ENCODE data around the gene CDH4. TPM values are rescaled to one million over a fixed set of nuclear protein-coding genes. Genes with fewer than 3 reads are reported as not detected.

CDH4 gene
- total RNA-seq, 1 donor from 2014 or later, result 0.23 TPM

- Mint-ChIP-seq H3K4me3 (ENCODE audit: unreplicated experiment) (no peak overlapping the region), H3K27me3 (ENCODE audit: unreplicated experiment) (peaks cover 10% of the 10 kb centered on the region), H3K4me1 (ENCODE audit: unreplicated experiment) (no peaks in the 10 kb centered on the region), H3K36me3 (ENCODE audit: low read depth, unreplicated experiment) (no peaks in the 10 kb centered on the region), H3K9me3 (ENCODE audit: unreplicated experiment) (no peaks in the 10 kb centered on the region), H3K27ac (ENCODE audit: unreplicated experiment) (no peak overlapping the region)
- no peak for TF ChIP-seq CTCF (IDR thresholded peaks at IDR 0.05; ENCODE audit: unreplicated experiment)
- no peak for DNase-seq (ENCODE audit: low spot score)
These were observed 585.1 kb downstream of the CDH4 start for GRCh38 chr20:61837200-61837599.

- no peaks in the 10 kb centered on the region for H3K36me3 Mint-ChIP-seq (ENCODE audit: low read depth, unreplicated experiment)
These were observed 587.3 kb downstream of the CDH4 start for GRCh38 chr20:61839223-61839911.

GRCh38 chr20:61839912-61840778, 588.1 kb downstream of the CDH4 start:
- no peak for DNase-seq (ENCODE audit: low spot score)
- no peak overlapping the region for H3K27ac Mint-ChIP-seq (ENCODE audit: unreplicated experiment)
- H3K36me3 Mint-ChIP-seq (ENCODE audit: low read depth, unreplicated experiment), result no peaks in the 10 kb centered on the region
- peaks cover 6% of the 10 kb centered on the region for H3K27me3 Mint-ChIP-seq (ENCODE audit: unreplicated experiment)
- H3K9me3 Mint-ChIP-seq (ENCODE audit: unreplicated experiment), result no peaks in the 10 kb centered on the region
- TF ChIP-seq CTCF (IDR thresholded peaks at IDR 0.05; ENCODE audit: unreplicated experiment), result no peak
- no peaks in the 10 kb centered on the region for H3K4me1 Mint-ChIP-seq (ENCODE audit: unreplicated experiment)
- no peak overlapping the region for H3K4me3 Mint-ChIP-seq (ENCODE audit: unreplicated experiment)

More at GRCh38 chr20:61839223-61839911, 587.3 kb downstream of the CDH4 start:
- no peak overlapping the region for H3K27ac Mint-ChIP-seq (ENCODE audit: unreplicated experiment)
- no peak for TF ChIP-seq CTCF (IDR thresholded peaks at IDR 0.05; ENCODE audit: unreplicated experiment)
- H3K27me3 Mint-ChIP-seq (ENCODE audit: unreplicated experiment), result peaks cover 6% of the 10 kb centered on the region
- no peak for DNase-seq (ENCODE audit: low spot score)
- no peaks in the 10 kb centered on the region for H3K4me1 Mint-ChIP-seq (ENCODE audit: unreplicated experiment)
- no peaks in the 10 kb centered on the region for H3K9me3 Mint-ChIP-seq (ENCODE audit: unreplicated experiment)
- H3K4me3 Mint-ChIP-seq (ENCODE audit: unreplicated experiment), result no peak overlapping the region

- H3K27me3 Mint-ChIP-seq (ENCODE audit: unreplicated experiment), result peaks cover 6% of the 10 kb centered on the region
- no peak for DNase-seq (ENCODE audit: low spot score)
- TF ChIP-seq CTCF (IDR thresholded peaks at IDR 0.05; ENCODE audit: unreplicated experiment), result no peak
- H3K36me3 Mint-ChIP-seq (ENCODE audit: low read depth, unreplicated experiment), result no peaks in the 10 kb centered on the region
- no peaks in the 10 kb centered on the region for H3K9me3 Mint-ChIP-seq (ENCODE audit: unreplicated experiment)
- no peak overlapping the region for H3K27ac Mint-ChIP-seq (ENCODE audit: unreplicated experiment)
- no peak overlapping the region for H3K4me3 Mint-ChIP-seq (ENCODE audit: unreplicated experiment)
- no peaks in the 10 kb centered on the region for H3K4me1 Mint-ChIP-seq (ENCODE audit: unreplicated experiment)
These were observed 588.9 kb downstream of the CDH4 start for GRCh38 chr20:61840779-61841455.

Measured in endothelial cell (in vitro differentiated cells).